Measurements from ENCODE around the gene MGARP.

DNA sequence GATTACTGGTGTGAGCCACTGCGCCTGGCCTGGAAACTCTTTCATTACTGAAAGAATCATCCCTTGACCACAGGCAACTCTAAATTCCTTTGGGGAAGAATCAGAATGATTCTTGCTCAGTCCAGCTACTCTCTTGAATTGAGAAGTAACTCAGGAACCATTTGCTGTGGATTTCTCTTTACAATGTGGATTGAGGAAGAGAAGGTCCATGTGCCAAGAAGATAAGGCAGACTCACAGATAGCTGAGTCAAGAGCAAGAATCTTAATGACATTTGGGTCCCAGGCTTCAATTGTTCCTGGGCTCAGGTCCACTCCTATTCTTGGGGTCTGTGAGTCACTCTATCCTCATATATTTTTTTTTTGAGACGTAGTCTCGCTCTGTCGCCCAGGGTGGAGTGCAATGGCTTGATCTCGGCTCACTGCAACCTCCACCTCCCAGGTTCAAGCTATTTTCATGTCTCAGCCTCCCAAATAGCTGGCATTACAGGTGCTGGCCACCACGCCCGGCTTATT, 6.2 kb upstream of the MGARP start:
- TF ChIP-seq, protein P1, sequence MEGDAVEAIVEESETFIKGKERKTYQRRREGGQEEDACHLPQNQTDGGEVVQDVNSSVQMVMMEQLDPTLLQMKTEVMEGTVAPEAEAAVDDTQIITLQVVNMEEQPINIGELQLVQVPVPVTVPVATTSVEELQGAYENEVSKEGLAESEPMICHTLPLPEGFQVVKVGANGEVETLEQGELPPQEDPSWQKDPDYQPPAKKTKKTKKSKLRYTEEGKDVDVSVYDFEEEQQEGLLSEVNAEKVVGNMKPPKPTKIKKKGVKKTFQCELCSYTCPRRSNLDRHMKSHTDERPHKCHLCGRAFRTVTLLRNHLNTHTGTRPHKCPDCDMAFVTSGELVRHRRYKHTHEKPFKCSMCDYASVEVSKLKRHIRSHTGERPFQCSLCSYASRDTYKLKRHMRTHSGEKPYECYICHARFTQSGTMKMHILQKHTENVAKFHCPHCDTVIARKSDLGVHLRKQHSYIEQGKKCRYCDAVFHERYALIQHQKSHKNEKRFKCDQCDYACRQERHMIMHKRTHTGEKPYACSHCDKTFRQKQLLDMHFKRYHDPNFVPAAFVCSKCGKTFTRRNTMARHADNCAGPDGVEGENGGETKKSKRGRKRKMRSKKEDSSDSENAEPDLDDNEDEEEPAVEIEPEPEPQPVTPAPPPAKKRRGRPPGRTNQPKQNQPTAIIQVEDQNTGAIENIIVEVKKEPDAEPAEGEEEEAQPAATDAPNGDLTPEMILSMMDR (IDR thresholded peaks at IDR 0.05; ENCODE audit: borderline replicate concordance, extremely low read depth, low read length, poor library complexity, severe bottlenecking), result no peak
- TF ChIP-seq EZH2 (IDR thresholded peaks at IDR 0.05; ENCODE audit: borderline replicate concordance, low read depth, low read length, severe bottlenecking), result no peak
